GM18507 (cell line): ENCODE data around the gene GRIN2D.

Experiments used
- DNase-seq: peaks from one replicate; pipeline ENCODE4 v3.0.0; 2011; ENCODE audit warnings: low read depth; ENCODE audit not compliant: insufficient read length; ENCODE audit errors: extremely low spot score
- FAIRE-seq: peaks from 2 replicates; lab custom pipeline; 2011; peaks lifted over from hg19 to GRCh38; lab: Jason Lieb, UNC

GRIN2D gene

GRCh38 chr19:48393559-48394330 lies at the start of gene GRIN2D:
Gene GRIN2D (plus strand): TSS chr19:48393668. CDS start chr19:48398393, 4,725 bp downstream.
- no peak for FAIRE-seq
- no peak for DNase-seq

GRCh38 chr19:48344892-48345291 lies 48.6 kb upstream of the GRIN2D start:
- FAIRE-seq: no peak

GRCh38 chr19:48346191-48346590 lies 47.3 kb upstream of the GRIN2D start:
- no peak for FAIRE-seq
- DNase-seq: no peak

More at GRCh38 chr19:48344892-48345291, 48.6 kb upstream of the GRIN2D start:
- DNase-seq: no peak

GRCh38 chr19:48348045-48348444 lies 45.4 kb upstream of the GRIN2D start:
- FAIRE-seq: no peak
- no peak for DNase-seq

- FAIRE-seq: no peak
Measured at GRCh38 chr19:48348737-48349136, 44.7 kb upstream of the GRIN2D start.

GRCh38 chr19:48350856-48351255 lies 42.6 kb upstream of the GRIN2D start:
- no peak for FAIRE-seq
- no peak for DNase-seq

More at GRCh38 chr19:48348737-48349136, 44.7 kb upstream of the GRIN2D start:
- DNase-seq: no peak

GRCh38 chr19:48351341-48351752 lies 42.1 kb upstream of the GRIN2D start:
- FAIRE-seq (peak; percentile 64), DNase-seq (peak; percentile 57)

GRCh38 chr19:48353677-48354076 lies 39.8 kb upstream of the GRIN2D start:
- DNase-seq (no peak), FAIRE-seq (no peak)

GRCh38 chr19:48354332-48354992 lies 39.0 kb upstream of the GRIN2D start:
- FAIRE-seq (no peak), DNase-seq (no peak)

- FAIRE-seq: no peak
Measured at GRCh38 chr19:48355365-48355954, 38.0 kb upstream of the GRIN2D start.

GRCh38 chr19:48359123-48359522 lies 34.3 kb upstream of the GRIN2D start:
- FAIRE-seq: no peak
- DNase-seq: no peak

More at GRCh38 chr19:48355365-48355954, 38.0 kb upstream of the GRIN2D start:
- DNase-seq: no peak

GRCh38 chr19:48361912-48362311 lies 31.6 kb upstream of the GRIN2D start:
- FAIRE-seq: no peak
- DNase-seq: no peak

GRCh38 chr19:48362716-48363499 lies 30.6 kb upstream of the GRIN2D start:
- DNase-seq (peak; percentile 79), FAIRE-seq (peak; percentile 97)

- DNase-seq: no peak
- no peak for FAIRE-seq
Measured at GRCh38 chr19:48363500-48363809, 30.0 kb upstream of the GRIN2D start.

- FAIRE-seq: peak; percentile 100
- peak; percentile 97 for DNase-seq
Measured at GRCh38 chr19:48363810-48364597, 29.5 kb upstream of the GRIN2D start, which contains the start of the genes SYNGR4 and TMEM143. Gene SYNGR4 (plus strand): TSS chr19:48364367. CDS start chr19:48365843, 1,476 bp downstream. Gene TMEM143 (minus strand): TSS chr19:48363940. CDS start chr19:48363920, 20 bp downstream.

GRCh38 chr19:48364598-48365348 lies 28.7 kb upstream of the GRIN2D start:
- no peak for DNase-seq
- FAIRE-seq: no peak

- no peak for FAIRE-seq
Measured at GRCh38 chr19:48365602-48366001, 27.9 kb upstream of the GRIN2D start.

GRCh38 chr19:48367855-48368254 lies 25.6 kb upstream of the GRIN2D start:
- FAIRE-seq: no peak
- no peak for DNase-seq

More at GRCh38 chr19:48365602-48366001, 27.9 kb upstream of the GRIN2D start:
- no peak for DNase-seq
